ENCODE results near the gene BDNF. TPM values are rescaled to one million over a fixed set of nuclear protein-coding genes. Genes with fewer than 3 reads are reported as not detected.

BDNF gene
- total and polyA plus RNA-seq, 2 of the 8 experiments (the other 6 are each of a cell fraction or from before 2014, with no cell fraction given) = 2.4 to 5.4 TPM

GRCh38 chr11:27623945-27624523 lies 76.2 kb downstream of the BDNF start:
- Histone ChIP-seq H3K23me2 (ENCODE audit: low read depth, low read length) (no peaks in the 10 kb centered on the region; the same call in 1 of the 2 replicates), H3K9me3 (ENCODE audit: insufficient read depth in 2 of 2, low read depth in 1 of 2, low read length in 1 of 2) (no peaks in the 10 kb centered on the region), H3K56ac (replicated peaks; ENCODE audit: insufficient read length, low read depth, low read length) (no peak overlapping the region), H2BK120ac (replicated peaks; ENCODE audit: low read depth, low read length) (no peak overlapping the region), H3K9ac (replicated peaks in 1 of 4; ENCODE audit: extremely low read depth in 1 of 4, low read depth in 3 of 4, low read length in 3 of 4) (peak overlapping the region in 1 of 4 experiments; percentile 38; a peak in 1 of 7 replicates), H2BK20ac (ENCODE audit: low read length) (no peak overlapping the region), H2AK5ac (ENCODE audit: low read depth, low read length) (no peak overlapping the region), H3K4me3 (ENCODE audit: extremely low read depth in 1 of 4, insufficient read depth in 2 of 4, low read depth in 3 of 4, low read length in 4 of 4) (no peak overlapping the region), H2BK5ac (ENCODE audit: low read depth, low read length) (no peak overlapping the region), H3K4me2 (ENCODE audit: insufficient read depth in 1 of 2, low read depth in 2 of 2, low read length in 2 of 2) (no peak overlapping the region; a peak in 1 of 4 replicates), H3K79me1 (ENCODE audit: low read depth, low read length) (peaks cover 9% of the 10 kb centered on the region; the same call in 1 of the 2 replicates), H3K27me3 (replicated peaks in 1 of 4; ENCODE audit: control insufficient read depth in 3 of 4, extremely low read depth in 1 of 4, insufficient read depth in 3 of 4, low read length in 3 of 4) (no peaks in the 10 kb centered on the region), H2AFZ (ENCODE audit: low read length) (no peak overlapping the region), H4K91ac (replicated peaks; ENCODE audit: insufficient read length, low read length) (no peak overlapping the region), H3K79me2 (ENCODE audit: control insufficient read depth in 1 of 2, insufficient read depth in 2 of 2, low read length in 2 of 2) (peaks cover 0 to 24% of the 10 kb centered on the region in 2 experiments; a peak in 3 of 4 replicates), H3K4ac (replicated peaks; ENCODE audit: insufficient read length, low read depth, low read length) (no peak overlapping the region), H4K5ac (ENCODE audit: insufficient read length, low read depth, low read length) (no peak overlapping the region), H3K14ac (ENCODE audit: insufficient read length) (no peak overlapping the region), H4K8ac (ENCODE audit: extremely low read depth, insufficient read depth, low read length) (no peak overlapping the region), H2BK15ac (ENCODE audit: low read length) (no peak overlapping the region), H3K4me1 (replicated peaks in 1 of 4; ENCODE audit: control insufficient read depth in 3 of 4, insufficient read depth in 4 of 4, low read length in 3 of 4) (peaks cover 0 to 18% (median 6%) of the 10 kb centered on the region in 4 experiments; a peak in 3 of 7 replicates), H3K36me3 (ENCODE audit: control insufficient read depth in 2 of 4, insufficient read depth in 4 of 4, low read length in 3 of 4) (peaks cover 25 to 94% (median 59%) of the 10 kb centered on the region in 4 experiments), H3K18ac (ENCODE audit: extremely low read depth, low read length) (no peak overlapping the region), H4K20me1 (replicated peaks in 1 of 2; ENCODE audit: control insufficient read depth in 1 of 2, insufficient read depth in 2 of 2, low read length in 2 of 2) (peaks cover 12 to 27% of the 10 kb centered on the region in 2 experiments), H2BK12ac (ENCODE audit: low read depth, low read length) (no peak overlapping the region), H3K23ac (ENCODE audit: insufficient read length) (no peak overlapping the region), H3K27ac (ENCODE audit: low read depth, low read length) (no peak overlapping the region)
- no peak for TF ChIP-seq CBX5 (IDR thresholded peaks at IDR 0.05; ENCODE audit: low read depth, low read length)
- peak; percentile 96 for TF ChIP-seq POLR2AphosphoS5 (IDR thresholded peaks at IDR 0.05; ENCODE audit: low read depth, low read length)
- peak; percentile 75 to 83; a peak in 2 of 3 replicates for TF ChIP-seq POLR2A (IDR thresholded peaks at IDR 0.05; ENCODE audit: control extremely low read depth in 1 of 2, low read depth in 2 of 2, low read length in 2 of 2)
- TF ChIP-seq NRF1 (IDR thresholded peaks at IDR 0.05; ENCODE audit: low read depth, low read length) = no peak
- no peak for TF ChIP-seq POU5F1 (IDR thresholded peaks at IDR 0.05; ENCODE audit: low read depth, low read length)
- no peak for TF ChIP-seq SIN3A (conservative IDR thresholded peaks at IDR 0.05 in 1 of 2, IDR thresholded peaks at IDR 0.05 in 1 of 2; ENCODE audit: low read depth in 1 of 2, low read length in 2 of 2)
- TF ChIP-seq JUND (IDR thresholded peaks at IDR 0.05; ENCODE audit: low read length) = no peak
- TF ChIP-seq GTF2F1 (IDR thresholded peaks at IDR 0.05; ENCODE audit: borderline replicate concordance, low read depth, low read length) = no peak
- CTCF ChIA-PET (ENCODE audit: partially characterized antibody) = interaction anchor here (1.5 to 1.6 kb wide), 2 partner anchors 11 to 93 kb away, joined by 3 to 5 read pairs; no protein-coding TSS in a partner anchor
- WGBS, 2 experiments (ENCODE audit: extremely low coverage in 1 of 2, insufficient coverage in 1 of 2, insufficient read length in 1 of 2, insufficient replicate concordance in 2 of 2, low coverage in 1 of 2, low lambda C conversion rate in 2 of 2, missing lambda C conversion rate in 1 of 2) = 89% methylated on average over 5 of the region's 5 CpGs; no CpG with 5 or more reads in 1 of the 2 experiments
- no peak for FAIRE-seq
- POLR2A ChIA-PET (ENCODE audit: partially characterized antibody) = interaction anchor here (0.9 to 13.3 kb wide), 12 partner anchors 11 to 433 kb away, joined by 3 to 208 read pairs (median 6); partner anchors contain the start of gene BDNF
- no peak for DNase-seq (ENCODE audit: low read depth in 1 of 2, low spot score in 2 of 2)
